NCI-H748 treated with DMSO at 0.1 percent for 48 hours (cell line): Measurements from ENCODE around the gene SLC12A3.

ENCODE experiments used
- DNase-seq: peaks from one replicate; lab custom pipeline; 2025; lab: John Stamatoyannopoulos, UW

The SLC12A3 gene

GRCh38 chr16:56891685-56892084 is 26.7 kb downstream of the SLC12A3 start:
- no peak for DNase-seq

- DNase-seq, result no peak
Observed at GRCh38 chr16:56892705-56893104, 27.7 kb downstream of the SLC12A3 start.

GRCh38 chr16:56894331-56894917 is 29.4 kb downstream of the SLC12A3 start:
- DNase-seq, result no peak

DNA sequence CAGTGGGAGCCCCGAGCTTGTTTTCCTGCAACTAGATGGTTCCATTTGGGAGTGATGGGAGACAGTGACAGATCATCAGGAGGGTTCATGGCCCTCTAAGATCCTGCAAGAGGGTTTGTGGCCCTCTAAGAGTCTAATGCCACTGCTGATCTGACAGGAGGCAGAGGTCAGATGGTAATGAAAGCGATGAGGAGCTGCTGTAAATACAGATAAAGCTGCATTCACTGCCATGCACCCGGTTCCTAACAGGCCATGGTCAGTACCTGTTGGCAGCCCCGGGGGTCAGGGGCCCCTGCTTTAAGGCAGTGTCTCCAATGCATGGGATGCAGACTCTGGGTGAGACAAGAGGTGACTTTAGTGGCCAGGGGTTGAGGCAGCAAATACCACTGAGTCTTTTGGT is 30.8 kb downstream of the SLC12A3 start:
- DNase-seq, result no peak

DNA sequence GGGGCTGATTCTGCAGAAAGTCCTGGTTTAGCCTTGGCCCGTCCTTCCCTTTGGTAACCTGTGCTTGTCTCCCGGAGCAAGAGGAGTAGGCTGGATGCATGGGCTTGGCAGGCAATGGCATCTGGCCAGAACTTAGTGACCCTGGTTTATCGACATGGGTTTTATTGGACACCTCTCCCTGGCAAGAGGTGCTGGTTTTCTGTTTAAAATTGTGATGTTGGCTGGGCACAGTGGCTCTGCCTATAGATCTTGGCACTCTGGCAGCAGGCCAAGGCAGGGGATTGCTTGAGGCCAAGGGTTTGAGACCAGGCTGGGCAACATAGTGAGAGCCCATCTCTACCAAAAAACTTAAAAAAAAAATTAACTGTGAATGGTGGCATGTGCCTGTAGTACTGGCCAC is 31.2 kb downstream of the SLC12A3 start:
- no peak for DNase-seq

DNA sequence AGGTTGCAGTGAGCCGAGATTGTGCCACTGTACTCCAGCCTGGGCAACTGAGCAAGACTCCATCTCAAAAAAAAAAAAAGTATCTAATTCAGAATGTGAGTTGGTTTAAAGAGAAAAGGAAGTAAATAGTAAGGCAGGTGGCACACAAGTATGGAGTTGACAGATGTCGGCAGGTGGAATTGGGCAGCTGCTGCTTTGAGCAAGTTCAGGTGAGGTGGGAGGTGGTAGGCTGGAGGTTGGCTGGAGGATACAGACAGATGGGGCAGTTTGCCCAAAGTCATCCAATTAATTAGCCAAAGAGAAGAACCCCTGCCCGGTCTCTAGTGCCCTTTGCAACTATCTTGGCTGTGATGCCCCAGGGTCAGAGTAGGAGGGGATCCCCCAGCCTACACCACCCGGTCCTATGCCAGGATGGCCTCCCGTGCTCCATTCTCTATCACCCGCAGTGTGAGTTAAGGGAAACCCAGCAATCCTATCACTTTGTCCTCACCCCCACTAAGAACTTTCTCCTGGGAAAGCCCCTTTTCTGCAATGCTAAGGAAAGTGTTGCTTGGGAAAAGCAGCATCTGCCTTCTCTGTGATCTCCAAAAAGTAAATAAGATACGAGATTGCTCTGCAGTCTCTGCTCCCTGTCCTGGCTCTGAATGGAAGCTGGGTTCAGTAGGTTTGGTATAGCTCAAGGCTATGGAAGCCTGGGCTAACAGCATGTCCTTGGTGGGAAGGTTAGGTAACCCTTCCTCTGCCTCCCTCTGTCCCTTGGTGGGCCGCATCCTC is 32.2 kb downstream of the SLC12A3 start:
- DNase-seq, result no peak

GRCh38 chr16:56898847-56899246 is 33.8 kb downstream of the SLC12A3 start:
- no peak for DNase-seq

DNA sequence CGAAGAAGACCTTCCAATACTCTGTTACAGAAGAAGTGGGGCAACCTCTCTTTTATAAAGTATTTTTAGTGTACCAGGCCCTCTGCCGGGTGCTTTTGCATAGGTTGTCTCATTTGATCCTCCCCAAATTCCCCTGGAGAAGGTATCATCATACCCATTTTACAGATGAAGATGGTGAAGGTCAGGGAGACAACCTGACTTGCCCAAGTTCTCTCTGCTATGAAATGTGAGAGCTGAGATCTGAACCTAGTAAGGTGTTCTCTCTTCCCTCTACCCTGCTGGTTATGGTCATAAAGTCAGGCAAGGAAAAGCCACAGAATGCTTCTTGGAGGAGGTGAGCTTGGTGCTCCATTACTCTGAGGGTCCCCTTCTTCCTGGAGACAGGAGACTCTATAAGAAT is 38.9 kb downstream of the SLC12A3 start:
- DNase-seq, result no peak

- DNase-seq, result no peak
Observed at GRCh38 chr16:56907401-56907800, 42.4 kb downstream of the SLC12A3 start.

- DNase-seq, result no peak
Observed at GRCh38 chr16:56909527-56909979, 44.5 kb downstream of the SLC12A3 start.

DNA sequence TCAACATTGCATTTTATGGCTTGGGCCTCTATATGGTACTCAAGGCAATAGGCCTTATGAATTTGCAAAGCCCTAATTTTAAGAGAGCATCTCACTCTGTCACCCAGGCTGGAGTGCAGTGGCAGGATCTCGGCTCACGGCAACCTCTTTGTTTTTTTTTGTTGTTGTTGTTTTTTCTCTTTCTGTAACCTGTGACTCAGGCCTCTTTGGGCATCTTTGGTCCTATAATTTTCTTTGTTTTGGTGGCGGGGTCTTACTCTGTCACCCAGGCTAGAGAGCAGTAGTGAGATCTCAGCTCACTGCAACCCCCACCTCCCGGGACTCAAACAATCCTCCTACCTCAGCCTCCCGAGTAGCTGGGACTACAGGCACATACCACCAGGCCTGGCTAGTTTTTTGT is 45.1 kb downstream of the SLC12A3 start:
- no peak for DNase-seq

DNA sequence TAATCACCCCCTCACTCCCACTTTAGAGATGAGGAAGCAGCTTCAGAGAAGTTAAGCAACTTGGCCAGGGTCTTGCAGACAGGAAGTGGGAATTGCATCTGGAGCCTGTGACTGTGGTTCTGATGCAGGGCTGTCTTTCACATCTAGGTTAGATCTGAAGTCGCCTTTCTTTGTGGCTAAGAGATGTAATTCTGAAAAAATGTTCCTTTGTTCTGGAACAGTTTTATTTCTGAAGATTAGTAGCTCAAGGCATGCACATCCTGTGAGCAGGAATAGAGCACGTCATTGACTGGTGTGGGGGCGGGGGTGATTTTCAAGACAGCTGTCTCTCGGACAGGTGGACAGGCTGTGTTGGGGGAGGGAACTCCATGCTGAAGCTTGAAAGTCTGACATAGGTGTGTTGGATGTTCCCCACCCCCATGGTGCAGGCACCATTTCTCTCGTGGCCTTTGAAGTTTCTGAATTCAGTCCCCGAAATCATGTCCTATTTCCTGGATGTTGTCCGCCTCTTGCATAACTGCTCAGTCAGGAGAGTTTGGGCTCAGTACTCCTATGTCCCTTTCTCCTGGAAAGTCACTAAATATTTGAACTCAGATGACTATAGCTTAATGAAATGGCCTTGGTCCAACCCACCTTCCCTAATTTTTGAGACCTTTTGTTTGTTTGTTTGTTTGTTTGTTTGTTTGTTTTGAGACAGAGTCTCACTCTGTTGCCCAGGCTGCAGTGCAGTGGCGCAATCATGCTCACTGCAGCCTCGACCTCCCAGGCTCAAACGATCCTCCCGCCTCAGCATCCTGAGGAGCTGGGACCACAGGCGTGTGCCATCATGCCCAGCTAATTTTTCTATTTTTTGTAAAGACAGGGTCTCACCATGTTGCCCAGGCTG is 45.9 kb downstream of the SLC12A3 start:
- no peak for DNase-seq

- no peak for DNase-seq
Observed at GRCh38 chr16:56911771-56912571, 47.0 kb downstream of the SLC12A3 start.

GRCh38 chr16:56912746-56913708 is 48.0 kb downstream of the SLC12A3 start:
- no peak for DNase-seq

DNA sequence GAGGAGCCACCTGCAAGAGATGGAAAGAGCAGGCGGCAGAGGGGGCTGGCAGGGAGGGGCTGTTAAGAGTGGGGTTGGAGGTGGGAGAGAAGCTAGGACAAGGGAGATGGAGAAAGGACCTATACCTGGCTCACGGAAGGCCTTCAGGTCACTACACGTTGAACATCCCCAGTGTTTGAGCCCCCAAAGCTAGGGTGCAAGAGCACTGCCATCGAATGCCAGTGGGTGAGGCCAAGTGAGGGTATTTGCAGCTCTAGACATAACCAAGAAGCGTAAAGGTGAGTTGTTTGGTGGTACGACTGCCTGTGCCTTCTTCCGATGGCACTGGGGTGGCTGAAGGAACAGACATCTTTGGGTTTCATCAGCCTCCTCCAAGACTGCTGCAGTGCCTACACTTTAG is 49.9 kb downstream of the SLC12A3 start:
- no peak for DNase-seq

DNA sequence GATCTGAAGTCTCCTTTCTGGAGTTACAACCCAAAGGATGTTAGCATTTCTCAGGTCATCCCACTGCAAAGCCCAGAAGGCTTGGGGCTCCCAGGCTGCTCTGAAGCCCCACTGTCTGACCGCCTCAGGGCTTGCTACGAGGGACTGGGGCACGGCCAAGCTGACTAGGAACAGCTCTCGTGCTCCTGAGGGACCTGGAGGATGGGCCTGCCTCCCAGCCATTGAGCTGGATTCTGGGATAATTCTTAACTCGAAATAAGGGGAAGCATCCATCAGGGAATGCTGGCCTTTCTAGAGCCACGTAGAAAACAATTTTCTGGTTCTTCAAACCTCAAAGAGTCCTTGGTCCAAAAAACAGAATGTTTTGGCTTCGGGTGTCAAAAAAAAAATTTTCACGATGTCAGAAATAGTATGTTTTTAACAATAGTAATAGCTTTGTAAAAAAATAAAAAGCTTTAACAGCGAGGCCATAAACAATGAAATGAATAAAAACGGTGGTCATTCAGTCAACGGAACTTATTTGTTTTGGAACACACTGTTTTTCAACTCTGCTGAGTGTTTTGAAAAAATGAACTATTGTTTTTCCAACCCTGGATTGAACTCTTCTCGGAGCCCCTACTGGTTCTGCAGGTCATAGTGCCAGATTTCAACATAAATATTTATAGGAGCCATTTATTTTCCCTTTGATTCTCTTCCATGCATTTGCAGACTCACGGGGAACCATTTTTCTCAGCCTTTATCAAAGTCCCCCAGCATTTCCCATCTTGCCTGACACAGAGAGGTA is 50.5 kb downstream of the SLC12A3 start:
- no peak for DNase-seq

GRCh38 chr16:56916571-56917403 is 51.8 kb downstream of the SLC12A3 start:
- DNase-seq, result no peak

GRCh38 chr16:56918467-56919012 is 53.5 kb downstream of the SLC12A3 start:
- DNase-seq, result no peak
